Colon (tissue), 2 donors: ENCODE results near the gene PLCH2.

Source experiments
- FAIRE-seq: peaks from 2 replicates; lab custom pipeline; 2012; peaks lifted over from hg19 to GRCh38; lab: Jason Lieb, UNC
- donor health status: control.
- donor health status: control.

PLCH2 gene

DNA sequence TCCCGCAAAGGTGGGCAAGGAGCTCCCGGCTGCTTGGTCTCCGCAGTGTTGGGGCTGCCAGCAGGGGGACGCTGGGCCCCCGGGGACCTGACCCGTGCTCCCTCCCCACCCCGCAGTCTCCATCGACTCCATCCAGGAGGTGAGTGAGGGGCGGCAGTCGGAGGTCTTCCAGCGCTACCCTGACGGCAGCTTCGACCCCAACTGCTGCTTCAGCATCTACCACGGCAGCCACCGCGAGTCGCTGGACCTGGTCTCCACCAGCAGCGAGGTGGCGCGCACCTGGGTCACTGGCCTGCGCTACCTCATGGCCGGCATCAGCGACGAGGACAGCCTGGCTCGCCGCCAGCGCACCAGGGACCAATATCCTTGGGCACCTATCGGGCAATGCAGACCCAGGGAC is 3.5 kb downstream of the PLCH2 start:
- no peak for FAIRE-seq

DNA sequence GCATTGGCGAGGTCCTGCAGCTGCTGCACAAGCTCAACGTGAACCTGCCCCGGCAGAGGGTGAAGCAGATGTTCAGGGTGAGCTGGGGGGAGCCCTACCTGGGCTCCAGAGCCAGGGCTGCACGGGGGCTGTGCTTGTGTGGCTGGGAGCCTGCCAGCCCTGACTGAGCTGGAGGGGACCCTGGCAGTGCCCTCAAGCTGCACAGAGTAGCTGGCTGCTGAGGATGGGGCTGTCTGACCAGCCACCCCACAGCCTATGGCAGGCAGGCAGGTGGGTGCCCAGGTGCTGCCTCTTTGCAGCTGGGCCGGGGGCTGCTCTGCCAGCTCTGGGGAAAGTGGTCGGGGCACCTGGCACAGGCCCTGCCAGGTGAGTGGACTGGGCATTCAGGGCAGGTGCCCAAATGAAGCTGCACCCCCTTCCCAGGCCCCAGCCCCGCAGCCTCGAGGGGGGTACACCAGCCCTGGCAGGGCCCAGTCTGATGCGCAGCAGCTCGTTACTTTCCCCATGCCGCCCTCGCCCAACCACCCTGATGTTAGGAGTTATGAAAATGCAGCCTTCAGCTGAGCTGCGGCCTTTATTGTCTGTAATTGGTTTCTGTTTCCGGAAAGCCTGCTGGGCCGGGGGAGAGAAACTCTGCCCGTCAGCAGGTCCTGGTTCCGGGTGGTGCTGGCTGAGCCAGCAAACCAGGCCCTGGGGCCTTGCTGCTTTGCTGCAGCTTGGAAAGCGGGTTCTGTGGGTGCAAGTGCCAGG is 4.3 kb downstream of the PLCH2 start:
- no peak for FAIRE-seq

DNA sequence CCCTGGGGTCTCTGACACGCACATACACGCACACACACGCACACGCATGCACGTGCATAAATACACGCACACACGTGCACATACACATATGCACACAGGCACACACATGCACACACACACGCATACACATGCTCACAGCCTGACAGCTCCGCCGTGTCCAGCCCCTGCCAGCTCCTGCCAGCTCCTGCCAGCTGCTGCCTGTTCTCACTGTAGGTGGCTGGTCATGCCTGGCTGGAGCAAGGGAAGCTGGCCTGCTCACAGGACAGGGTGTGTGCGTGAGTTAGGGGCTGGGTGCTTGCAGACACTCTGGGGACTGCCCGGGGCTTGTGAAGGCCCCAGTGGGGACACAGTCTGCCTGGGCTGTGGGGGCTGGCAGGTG is 4.9 kb downstream of the PLCH2 start:
- no peak for FAIRE-seq

DNA sequence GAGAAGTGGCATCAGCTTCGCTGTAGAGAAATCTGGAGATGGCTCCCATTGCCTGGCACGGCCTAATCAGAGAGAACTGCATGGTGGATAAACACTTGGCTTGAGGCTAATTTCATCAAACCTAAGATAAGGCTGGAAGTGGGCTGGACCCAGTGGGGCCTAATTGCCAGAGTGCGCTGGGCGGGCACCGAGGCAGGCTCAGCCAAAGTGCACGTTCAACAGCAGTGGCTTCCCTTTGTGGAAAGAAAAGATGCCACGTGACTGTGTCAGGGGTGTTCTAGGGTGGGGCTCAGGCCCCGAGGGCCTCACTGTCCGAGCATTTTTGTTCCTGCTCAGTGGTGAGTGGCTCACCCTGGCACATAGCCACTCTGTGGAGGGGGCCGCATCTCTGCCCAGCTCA is 5.8 kb downstream of the PLCH2 start:
- no peak for FAIRE-seq

DNA sequence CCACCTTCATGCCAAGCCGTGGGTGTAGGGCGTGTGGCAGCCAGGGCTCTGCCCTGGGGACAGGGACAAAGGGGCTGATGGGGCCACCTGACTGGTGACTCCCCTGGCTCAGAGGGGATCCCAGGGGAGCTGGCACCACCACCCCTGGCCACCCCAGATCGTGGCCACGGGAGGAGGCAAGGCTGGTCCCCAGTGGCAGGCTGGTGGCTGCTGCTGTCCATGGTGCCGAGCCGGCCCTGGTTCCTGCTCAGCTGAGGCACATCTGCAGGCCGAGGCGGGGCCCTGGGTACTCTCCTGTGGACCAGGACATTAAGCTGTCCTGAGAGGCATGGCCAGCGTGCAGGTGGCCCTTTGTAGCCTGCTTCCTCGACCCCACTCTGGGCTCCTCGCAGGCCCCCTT is 6.5 kb downstream of the PLCH2 start:
- FAIRE-seq: no peak

DNA sequence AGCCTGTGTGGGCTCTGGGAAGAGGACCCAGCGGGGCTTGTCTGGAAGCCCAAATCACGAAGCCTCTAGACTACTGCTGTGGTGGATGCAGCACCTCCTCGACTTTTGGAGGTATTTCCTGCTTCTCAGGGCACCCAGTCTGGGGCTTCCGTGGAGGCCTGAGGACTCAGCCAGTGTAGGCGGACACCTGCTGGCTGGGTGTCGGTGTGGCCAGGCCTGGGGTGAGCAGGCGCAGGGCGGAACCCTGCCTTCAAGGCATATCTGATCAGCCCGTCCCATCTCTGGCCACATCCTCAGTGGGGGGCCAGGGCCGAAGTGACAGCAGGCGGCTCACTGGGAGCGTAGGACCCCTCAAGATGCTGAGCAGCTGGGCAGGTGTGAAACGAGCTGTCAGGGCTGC is 6.9 kb downstream of the PLCH2 start:
- no peak for FAIRE-seq

DNA sequence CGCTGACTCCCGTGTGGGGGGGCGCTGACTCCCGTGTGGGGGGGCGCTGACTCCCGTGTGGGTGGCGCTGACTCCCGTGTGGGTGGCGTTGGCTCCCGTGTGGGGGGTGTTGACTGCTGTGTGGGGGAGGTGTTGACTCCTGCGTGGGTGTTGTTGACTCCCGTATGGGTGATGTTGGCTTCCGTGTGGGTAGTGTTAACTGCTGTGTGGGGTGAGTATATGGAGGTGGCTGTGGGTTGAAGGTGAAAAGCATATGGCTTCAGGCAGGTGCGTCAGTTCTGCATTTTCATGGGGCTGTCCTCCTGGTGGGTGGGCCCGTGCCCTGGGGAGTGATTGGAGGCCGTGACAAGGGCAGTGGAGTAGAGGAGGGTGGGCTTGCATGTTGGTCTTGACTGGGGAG is 7.9 kb downstream of the PLCH2 start:
- no peak for FAIRE-seq

DNA sequence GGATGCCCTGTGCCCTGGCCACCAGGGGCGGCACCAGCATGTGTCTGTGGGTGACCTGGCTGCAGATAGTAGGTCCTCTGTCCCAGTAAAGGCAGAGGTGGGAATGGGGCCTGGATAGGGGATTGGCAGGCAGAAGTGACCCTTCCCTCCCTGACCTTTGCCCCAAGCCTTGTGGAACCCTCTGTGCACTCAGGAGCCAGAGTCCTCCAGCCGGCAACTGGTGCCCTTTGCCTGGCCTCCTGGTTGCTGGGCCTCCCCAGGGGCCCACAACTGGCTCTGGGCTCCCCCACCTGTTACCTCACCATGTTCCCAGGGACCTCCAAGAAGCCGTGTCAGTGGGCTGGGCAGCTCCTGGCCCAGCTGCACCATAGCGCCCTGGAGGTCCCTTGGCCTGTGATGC is 10.0 kb downstream of the PLCH2 start:
- FAIRE-seq: no peak

DNA sequence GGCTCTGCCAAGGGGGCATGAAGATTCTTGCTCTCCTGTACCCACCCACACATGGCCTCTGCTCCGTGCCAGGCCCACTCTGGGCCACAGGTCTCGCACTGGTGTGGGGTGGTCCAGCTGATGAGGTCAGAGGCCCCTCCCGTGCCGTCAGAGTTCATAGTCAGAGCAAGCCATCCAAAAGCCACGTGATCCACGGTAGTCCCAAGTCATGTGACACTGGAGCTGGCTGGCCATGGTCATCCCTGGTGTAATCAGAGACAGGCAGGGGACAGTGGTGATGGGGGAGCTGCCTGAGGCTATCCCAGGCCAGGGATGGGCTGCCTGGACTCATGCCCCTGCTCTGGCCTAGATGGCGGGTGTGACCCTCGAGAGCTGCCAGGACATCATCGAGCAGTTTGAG is 10.5 kb downstream of the PLCH2 start:
- no peak for FAIRE-seq

DNA sequence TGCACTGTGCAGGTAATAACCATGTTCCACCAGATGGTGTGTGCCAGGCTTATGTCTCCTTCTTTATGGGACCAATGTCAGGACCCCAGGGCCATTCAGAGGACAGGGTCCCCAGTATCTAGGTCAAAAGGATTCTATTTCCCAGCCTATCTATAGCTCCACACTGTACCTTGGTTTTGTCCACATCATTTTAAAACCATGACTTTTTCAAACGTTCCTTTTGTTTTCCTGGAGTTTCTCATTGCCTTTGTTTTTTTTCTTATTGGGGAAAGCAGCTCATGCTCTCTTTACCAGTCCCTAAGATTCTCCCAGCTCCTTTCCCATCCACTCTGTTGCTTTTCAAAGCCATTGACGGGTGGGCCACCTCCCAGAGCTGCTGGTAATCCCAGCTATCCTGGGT is 12.6 kb downstream of the PLCH2 start:
- no peak for FAIRE-seq

DNA sequence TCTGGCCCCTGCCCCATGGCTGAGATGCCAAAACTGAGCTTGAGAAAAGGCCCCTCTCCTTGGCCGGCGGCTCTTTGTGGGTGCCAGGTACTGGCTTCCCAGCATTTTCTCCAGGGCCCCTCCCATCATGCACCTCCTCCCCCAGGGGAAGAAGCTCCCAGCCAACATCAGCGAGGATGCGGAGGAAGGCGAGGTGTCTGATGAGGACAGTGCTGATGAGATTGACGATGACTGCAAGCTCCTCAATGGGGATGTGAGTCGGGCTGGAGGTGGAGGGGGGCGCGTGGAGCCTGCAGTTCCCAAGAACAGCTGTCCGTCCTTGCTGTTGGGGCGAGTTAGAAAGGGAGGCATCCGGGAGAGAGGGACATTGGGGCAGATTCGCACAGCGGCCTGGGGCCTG is 13.5 kb downstream of the PLCH2 start:
- FAIRE-seq: no peak

DNA sequence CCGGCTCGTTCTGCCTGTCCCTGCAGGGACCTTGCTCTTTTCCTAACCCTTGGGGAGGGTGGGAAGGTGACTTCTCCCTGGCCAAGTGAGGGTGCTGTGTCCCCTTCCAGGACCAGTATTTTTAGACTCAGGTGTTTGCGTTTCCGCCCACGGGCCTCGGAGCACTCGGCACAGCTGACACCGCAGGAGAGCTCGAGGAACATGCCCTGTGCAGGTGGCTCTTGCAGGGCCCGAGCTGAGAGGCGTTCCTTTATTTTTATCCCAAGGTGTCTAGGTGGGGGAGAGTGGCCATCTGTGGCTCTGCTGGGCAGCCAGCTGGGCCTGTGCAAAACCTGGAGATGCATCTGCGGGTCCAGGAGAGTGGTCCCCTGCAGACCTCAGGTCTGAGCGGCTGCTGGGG is 16.0 kb downstream of the PLCH2 start:
- no peak for FAIRE-seq

DNA sequence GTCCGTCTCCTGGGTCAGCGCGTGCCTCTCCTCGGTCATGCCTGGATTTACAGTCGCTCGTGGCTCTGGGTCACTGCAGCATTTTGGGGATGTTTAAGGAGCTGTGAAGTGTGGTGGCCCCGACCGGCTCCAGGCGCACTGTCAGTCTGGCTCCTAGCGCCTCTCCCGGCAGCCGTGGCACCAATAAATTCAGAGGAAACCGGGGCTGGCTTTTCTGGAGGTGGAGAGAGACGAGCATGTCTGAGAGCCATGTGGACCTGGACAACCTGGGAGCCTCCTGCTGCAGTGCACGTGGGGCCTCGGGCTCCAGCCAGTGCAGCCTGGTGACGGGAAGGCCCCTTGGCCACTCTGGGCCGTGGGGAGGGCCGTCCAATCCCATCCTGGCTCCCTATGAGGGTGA is 17.1 kb downstream of the PLCH2 start:
- FAIRE-seq: no peak

DNA sequence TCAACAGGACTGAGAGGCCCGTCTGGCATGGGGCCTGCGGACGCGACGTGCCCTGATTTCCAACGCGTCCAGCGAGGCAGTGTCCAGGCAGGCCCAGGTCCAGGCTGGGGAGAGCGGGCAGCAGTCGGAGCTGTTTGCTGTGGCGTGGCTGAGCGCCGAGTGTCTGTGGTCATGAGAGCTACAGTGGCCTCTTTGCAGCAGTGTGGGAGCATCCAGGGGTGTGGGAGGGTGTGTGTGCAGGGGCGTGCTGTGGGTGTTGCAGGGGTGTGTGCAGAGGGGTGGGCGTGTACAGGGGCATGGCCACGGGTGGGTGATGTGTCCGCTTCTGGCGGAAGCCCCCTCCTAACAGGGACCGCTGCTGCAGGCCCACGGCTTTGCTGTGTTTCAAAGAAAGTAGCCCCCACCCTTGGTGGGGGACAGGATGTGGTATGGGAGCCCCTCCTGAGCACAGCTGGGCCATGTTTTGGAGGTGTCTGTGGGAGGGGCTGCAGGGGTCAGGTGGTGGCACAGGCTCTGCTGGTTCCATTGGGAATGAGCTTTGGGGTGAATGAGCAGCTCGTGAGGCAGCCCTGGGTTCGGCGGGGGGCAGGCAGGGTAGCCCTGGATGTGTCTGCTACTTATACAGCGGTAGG is 17.7 kb downstream of the PLCH2 start:
- FAIRE-seq: no peak

DNA sequence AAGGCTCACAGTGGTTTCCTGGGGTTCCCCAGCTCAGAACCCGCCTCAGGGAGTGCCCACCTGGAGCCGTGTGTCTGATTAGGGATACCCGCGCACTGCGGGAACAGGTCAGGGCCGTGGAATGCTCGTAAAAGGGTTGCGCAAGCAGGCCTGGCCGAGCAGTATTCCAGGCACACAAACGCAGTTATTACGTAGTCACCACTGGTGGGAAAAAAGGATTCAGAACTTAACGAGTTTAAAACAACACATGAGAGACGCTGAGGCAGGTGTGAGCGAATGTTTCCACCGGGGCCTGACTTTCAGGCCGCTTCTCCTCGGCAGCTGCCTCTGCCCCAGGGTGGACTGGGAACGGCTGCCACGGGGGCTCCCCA is 18.2 kb downstream of the PLCH2 start:
- no peak for FAIRE-seq

DNA sequence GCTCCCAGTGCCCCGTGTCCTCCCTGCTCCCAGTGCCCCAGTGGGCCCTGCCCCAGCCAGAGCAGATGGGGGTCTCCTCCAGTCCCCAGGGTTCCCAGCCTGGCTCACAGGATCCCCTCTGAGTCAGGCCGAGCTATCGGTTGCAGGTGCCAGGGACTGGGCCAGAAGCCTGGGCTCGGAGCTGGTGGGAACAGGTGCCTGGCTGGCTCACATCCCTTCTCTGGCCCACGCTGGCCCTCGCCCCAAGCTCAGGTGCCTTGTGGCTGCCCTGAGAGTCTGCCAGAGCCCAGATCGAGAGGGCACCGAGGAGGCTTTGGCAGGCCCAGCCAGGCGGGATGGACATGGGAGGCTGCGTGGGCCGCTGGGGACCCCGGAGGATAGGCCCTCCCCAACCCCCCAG is 18.9 kb downstream of the PLCH2 start:
- no peak for FAIRE-seq

DNA sequence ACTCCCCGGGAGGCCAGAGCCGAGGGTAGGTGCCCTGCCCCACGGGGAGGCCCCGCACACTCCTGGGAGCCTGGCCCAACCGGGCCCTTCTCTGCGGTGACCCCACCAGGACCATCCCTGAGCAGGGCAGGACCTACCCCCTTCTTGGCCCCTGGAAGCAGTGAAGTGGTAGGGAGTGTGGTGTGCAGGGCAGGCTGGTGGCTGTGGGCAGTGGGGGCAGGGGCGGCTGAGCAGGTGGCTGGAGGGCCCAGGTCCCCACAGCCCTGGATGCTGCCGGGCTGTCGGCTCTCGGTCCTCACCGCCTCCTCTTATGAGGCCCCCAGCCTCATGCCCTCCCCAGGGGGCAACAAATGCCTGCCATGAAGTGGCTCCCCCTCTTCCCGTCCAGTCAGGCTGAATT is 19.5 kb downstream of the PLCH2 start:
- no peak for FAIRE-seq

DNA sequence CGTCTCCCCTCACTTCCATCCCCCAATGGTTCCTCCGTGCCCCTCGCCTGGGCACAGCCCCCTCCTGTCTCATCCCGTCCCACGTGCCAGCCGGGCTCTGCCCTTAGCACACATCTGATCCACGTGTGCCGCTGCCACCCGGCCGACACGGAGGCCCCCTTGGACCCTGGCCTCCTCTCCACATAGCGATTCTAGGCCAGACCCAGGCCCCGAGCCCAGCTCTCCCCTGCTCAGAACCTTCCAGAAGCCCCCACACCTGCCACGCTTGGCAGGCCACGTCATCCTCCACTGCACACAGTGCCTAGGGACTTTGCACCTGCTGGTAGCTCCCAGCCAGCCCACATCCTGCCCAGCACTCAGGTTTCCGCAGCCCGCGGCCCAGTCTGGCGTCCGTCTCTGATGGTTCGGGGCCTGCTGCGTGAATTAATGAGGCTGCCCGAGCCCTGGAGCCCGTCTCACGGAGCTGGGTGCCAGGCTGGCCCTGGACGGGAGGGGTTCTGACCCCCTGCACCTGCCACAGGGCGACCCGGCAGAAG is 20.1 kb downstream of the PLCH2 start:
- FAIRE-seq: no peak

DNA sequence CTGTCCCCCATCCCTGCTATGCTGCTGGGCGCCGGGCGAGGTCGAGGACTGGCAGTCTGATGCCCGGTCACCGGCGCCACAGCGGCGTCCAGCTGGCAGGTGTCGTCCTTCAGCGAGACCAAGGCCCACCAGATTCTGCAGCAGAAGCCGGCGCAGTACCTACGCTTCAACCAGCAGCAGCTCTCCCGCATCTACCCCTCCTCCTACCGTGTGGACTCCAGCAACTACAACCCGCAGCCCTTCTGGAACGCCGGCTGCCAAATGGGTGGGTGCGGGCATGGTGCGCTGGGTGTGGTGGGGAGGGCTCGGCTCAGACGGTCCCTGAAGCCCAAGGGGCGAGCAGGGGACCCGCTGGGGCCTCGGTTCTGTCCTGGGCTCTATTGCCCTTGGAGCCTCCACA is 20.7 kb downstream of the PLCH2 start:
- no peak for FAIRE-seq

DNA sequence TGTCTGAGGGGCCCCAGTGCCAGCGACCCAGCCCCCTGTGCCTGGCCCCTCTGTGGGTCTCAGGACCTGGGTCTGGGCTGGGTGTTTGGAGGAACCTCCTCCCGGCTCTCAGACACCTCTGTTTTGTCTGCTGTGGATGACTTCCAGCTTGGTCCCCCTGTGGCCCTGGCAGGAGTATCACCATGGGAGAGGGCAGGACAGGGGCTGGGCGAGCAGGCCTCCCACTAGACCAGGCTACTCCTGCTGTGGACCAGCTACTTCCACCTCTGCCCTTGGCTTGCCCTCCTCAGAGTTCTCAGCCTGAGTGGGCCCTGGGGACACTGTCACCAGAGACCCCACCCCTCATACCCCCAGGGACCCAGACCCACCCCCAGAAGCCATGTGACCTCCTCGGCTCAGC is 21.8 kb downstream of the PLCH2 start:
- FAIRE-seq: no peak

DNA sequence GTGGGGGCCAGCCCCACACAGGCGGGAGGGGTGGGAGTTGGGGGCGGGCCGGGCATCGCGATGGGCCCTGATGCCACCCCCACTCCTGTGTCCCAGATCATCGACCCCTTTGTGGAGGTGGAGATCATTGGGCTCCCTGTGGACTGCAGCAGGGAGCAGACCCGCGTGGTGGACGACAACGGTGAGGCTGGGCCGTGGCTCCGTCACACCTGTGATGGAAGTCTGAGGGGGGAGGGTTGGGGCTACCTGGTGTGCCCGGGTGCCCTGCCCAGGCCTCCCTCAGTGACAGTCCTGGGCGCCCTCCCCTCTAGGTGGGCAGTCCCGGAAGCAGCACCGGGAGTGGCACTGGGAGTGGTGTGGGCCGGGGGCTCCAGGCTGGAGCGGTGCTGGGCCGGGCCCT is 22.6 kb downstream of the PLCH2 start:
- FAIRE-seq: no peak

DNA sequence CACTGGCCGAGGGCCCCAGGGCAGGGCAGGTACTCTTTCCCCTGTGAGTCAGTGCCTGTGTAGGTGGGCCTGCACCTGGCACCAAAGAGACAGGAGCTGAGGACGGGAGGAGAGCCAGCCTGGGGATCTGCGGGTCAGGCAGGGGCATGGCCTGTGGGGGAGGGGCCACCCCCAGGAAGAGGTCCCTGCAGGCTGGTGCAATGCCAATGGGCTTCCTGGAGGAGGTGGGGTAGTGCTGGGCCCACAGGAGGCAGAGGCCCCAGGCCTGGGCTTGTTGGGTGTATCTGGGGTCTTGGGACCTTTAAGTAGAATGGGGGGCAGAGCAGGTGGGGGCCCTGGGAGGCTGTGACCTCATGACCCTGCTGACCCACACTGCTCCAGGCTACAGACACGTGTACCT is 23.2 kb downstream of the PLCH2 start:
- no peak for FAIRE-seq

DNA sequence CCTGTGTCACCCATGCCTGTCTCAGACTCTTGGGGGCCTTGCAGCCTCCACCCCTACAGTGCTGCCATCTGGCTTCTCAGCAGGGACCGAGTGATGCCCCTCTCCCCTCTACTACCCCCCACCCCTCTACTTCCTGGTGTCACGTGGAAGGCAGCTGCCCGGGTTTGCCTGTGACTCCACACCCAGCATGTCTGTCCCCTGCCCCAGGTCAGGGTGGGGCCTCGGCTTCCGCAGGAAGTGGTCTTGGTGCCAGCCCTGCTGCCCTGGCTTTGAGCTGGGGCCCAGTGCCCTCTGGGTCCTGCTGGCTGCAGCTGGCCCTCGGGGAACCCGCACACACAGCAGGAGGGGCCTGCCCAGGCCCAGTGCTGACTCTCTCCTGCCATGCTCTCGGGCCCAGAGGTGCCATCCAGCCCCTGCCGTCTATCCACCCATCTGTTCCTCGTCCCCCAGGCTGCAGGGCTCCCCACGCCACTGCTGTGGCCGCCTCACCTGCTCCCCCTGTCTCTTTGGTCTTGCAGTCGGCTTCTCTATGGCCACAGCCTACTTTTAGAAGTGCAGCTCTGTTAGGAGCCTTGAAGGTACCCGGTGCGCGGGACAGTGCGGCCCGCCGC is 24.0 kb downstream of the PLCH2 start:
- no peak for FAIRE-seq
